ENCODE results near the gene ADH6. TPM values are rescaled to one million over a fixed set of nuclear protein-coding genes. Genes with fewer than 3 reads are reported as not detected.

ADH6 gene
- total RNA-seq, 6 experiments from 2014 or later, result not detected

DNA sequence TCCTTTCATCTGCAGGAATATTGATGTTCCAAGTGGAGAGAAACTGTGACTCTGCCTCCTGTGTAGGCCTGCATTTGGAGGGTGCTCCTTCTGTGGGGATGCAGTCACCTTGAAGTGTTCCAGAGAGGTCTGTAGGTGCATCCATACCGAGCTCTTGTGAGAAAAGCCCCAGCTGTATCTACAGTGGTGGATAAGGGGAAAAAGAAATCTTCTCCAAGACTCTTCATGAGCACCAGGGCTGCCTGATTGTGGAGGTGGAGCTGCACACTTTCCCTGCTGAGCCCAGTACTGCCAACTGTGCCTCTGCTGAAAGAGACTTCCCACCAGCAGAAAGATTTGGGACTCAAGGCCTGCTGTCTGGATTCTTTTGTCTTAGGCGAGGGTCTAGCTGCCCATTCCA, 39.9 kb downstream of the ADH6 start:
- Mint-ChIP-seq H3K4me1 (ENCODE audit: low read depth) (peaks cover 6% of the 10 kb centered on the region), H3K27me3 (ENCODE audit: insufficient read depth) (no peaks in the 10 kb centered on the region; the same call in 1 of the 2 replicates), H3K36me3 (ENCODE audit: low read depth) (no peaks in the 10 kb centered on the region), H3K27ac (no peak overlapping the region), H3K9me3 (no peaks in the 10 kb centered on the region), H3K4me3 (no peak overlapping the region)
- DNase-seq, result no peak
- TF ChIP-seq, protein P1, sequence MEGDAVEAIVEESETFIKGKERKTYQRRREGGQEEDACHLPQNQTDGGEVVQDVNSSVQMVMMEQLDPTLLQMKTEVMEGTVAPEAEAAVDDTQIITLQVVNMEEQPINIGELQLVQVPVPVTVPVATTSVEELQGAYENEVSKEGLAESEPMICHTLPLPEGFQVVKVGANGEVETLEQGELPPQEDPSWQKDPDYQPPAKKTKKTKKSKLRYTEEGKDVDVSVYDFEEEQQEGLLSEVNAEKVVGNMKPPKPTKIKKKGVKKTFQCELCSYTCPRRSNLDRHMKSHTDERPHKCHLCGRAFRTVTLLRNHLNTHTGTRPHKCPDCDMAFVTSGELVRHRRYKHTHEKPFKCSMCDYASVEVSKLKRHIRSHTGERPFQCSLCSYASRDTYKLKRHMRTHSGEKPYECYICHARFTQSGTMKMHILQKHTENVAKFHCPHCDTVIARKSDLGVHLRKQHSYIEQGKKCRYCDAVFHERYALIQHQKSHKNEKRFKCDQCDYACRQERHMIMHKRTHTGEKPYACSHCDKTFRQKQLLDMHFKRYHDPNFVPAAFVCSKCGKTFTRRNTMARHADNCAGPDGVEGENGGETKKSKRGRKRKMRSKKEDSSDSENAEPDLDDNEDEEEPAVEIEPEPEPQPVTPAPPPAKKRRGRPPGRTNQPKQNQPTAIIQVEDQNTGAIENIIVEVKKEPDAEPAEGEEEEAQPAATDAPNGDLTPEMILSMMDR (IDR thresholded peaks at IDR 0.05), result no peak

DNA sequence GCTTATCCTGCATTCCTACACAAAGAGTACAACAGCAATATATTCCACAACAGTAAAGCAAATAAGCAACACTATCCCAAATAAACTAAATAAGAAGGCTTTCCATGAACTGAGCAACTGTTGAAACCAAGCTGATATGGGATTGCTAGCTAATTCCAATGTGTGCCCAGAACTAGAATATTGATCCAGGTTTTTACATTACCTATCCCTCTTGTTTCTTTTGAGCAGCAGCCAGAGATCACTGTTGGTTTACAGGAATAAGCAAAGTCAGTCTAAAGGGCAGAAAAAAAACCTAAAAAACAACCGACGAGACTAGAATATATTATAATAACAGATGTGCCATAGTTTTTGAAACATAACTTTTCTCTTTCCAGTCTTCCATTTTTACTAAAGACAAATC, 52.5 kb downstream of the ADH6 start:
- Mint-ChIP-seq H3K27ac (no peak overlapping the region), H3K4me1 (ENCODE audit: low read depth) (no peaks in the 10 kb centered on the region), H3K9me3 (no peaks in the 10 kb centered on the region), H3K27me3 (ENCODE audit: insufficient read depth) (peaks cover 3% of the 10 kb centered on the region; the same call in 1 of the 2 replicates), H3K4me3 (no peak overlapping the region), H3K36me3 (ENCODE audit: low read depth) (no peaks in the 10 kb centered on the region)
- DNase-seq, result no peak
- TF ChIP-seq, protein P1 (IDR thresholded peaks at IDR 0.05), result no peak

DNA sequence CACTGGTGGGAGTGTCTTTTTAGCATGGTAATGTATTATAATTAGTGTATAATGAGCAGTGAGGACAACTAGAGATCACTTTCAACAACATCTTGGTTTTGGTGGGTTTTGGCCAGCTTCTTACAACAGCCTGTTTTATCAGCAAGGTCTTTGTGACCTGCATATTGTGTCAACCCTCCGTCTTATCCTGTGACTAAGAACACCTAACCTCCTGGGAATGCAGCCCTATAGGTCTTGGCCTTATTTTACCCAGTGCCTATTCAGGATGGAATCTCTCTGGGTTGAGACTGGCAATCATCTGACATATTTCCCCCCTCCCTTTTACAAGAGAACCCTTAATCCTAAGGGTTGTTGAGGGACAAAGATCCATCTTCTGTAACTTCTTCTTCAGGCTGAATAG, 53.1 kb downstream of the ADH6 start:
- no peaks in the 10 kb centered on the region for H3K36me3 Mint-ChIP-seq (ENCODE audit: low read depth)
- H3K27me3 Mint-ChIP-seq (ENCODE audit: insufficient read depth), result peaks cover 3% of the 10 kb centered on the region; the same call in 1 of the 2 replicates
- no peak for DNase-seq
- H3K4me1 Mint-ChIP-seq (ENCODE audit: low read depth), result no peaks in the 10 kb centered on the region
- no peaks in the 10 kb centered on the region for H3K9me3 Mint-ChIP-seq
- TF ChIP-seq, protein P1 (IDR thresholded peaks at IDR 0.05), result no peak
- no peak overlapping the region for H3K4me3 Mint-ChIP-seq
- no peak overlapping the region for H3K27ac Mint-ChIP-seq

DNA sequence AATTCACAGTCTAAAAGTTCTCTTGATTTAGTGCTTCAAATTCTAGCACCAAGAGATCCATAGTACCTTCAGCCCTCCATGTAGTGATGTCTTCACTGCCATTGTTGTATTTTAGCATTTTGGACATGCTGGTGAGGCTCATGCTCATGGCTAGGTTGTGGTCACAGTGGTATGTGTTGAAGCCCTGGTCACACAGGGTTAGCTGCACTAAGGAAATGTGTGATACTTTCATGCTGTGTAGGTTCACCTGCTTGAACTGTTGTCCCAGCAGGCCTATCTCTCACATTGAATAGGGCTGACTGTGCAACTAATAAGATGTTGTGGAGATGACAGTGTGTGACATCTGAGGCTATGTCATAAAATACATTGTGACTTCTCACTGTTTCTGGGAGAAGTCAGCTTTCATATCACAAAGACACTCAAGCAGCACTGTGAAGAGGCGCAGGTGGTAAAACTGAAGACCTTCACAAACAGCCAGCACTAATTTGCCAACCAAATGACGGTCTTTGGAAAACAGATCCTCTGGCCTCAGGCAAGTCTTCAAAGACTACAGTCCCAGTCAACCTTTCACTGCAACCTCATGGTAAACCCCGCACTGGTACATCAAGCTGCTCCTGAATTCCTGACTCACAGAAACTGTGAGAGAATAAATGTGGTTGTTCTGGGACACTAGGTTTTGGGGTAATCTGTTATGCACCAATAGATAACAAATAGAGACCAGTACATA, 57.5 kb downstream of the ADH6 start:
- TF ChIP-seq, protein P1 (IDR thresholded peaks at IDR 0.05), result no peak
- Mint-ChIP-seq H3K4me3 (no peak overlapping the region), H3K27me3 (ENCODE audit: insufficient read depth) (peaks cover 5% of the 10 kb centered on the region; the same call in 1 of the 2 replicates), H3K4me1 (ENCODE audit: low read depth) (no peaks in the 10 kb centered on the region), H3K36me3 (ENCODE audit: low read depth) (no peaks in the 10 kb centered on the region), H3K27ac (no peak overlapping the region), H3K9me3 (no peaks in the 10 kb centered on the region)
- DNase-seq, result no peak

DNA sequence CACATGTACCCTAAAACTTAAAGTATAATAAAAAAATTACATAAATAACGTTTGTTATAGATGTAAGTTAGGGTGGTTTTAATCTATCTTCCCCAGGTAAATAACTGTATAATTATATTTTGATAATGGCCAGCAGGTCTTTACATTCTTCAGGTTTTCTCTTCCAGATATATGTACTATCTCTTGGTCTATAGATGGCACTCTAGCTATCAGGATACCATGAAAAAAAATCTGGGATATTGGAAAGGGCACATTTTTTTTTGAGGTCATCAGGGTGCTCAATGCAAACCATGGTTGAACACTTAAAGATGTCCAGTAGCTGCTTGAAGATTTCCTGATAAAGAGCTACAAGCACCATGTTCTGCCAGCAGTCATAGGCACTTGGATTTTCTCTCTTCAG, 59.3 kb downstream of the ADH6 start:
- Mint-ChIP-seq H3K9me3 (no peaks in the 10 kb centered on the region), H3K27me3 (ENCODE audit: insufficient read depth) (peaks cover 5% of the 10 kb centered on the region; the same call in 1 of the 2 replicates), H3K4me3 (no peak overlapping the region), H3K36me3 (ENCODE audit: low read depth) (no peaks in the 10 kb centered on the region), H3K27ac (no peak overlapping the region), H3K4me1 (ENCODE audit: low read depth) (no peaks in the 10 kb centered on the region)
- no peak for DNase-seq
- TF ChIP-seq, protein P1 (IDR thresholded peaks at IDR 0.05), result no peak
